Measurements from ENCODE around the gene TENM4.
"Not testable (repeated sequence)": the region's sequence is repeated elsewhere in the genome, so short reads cannot be mapped to it uniquely, and the experiment has no call there.

Gene TENM4

DNA sequence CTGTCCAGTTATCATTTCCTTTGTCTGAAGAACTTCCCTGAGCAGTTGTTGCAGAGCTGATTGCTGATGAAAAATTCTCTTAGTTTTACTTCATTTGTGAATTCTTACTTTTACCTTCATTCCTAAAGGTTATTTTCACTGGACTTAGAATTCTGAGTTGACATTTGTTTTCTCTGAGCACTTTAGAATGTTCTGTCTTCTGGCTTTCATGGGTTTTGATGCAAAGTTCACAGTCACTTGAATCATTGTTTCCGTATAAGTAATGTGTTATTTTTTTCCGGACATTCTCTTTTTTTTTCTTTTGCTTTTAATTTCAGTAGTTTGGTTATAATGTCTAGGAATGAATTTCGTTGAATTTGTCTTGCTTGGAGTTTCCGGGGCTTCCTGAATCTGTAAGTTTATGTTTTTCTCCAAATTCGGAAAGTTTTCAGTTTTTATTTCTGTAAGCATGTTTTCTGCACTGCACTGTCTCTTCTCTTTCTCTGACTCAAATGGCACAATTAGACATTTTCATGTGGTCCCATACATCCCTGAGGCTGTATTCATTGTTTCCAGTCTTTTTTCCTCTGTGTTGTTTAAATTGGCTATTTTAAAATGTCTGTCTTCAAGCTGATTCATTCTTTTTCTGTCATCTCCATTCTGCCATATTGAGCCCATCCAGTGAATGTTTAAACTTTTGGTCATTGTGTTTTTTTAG lies 797.7 kb downstream of the TENM4 start:
- H3K4me3 ChIP-seq (ENCODE audit: low read depth, low read length): no peak overlapping the region
- TF ChIP-seq, protein P1, sequence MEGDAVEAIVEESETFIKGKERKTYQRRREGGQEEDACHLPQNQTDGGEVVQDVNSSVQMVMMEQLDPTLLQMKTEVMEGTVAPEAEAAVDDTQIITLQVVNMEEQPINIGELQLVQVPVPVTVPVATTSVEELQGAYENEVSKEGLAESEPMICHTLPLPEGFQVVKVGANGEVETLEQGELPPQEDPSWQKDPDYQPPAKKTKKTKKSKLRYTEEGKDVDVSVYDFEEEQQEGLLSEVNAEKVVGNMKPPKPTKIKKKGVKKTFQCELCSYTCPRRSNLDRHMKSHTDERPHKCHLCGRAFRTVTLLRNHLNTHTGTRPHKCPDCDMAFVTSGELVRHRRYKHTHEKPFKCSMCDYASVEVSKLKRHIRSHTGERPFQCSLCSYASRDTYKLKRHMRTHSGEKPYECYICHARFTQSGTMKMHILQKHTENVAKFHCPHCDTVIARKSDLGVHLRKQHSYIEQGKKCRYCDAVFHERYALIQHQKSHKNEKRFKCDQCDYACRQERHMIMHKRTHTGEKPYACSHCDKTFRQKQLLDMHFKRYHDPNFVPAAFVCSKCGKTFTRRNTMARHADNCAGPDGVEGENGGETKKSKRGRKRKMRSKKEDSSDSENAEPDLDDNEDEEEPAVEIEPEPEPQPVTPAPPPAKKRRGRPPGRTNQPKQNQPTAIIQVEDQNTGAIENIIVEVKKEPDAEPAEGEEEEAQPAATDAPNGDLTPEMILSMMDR (IDR thresholded peaks at IDR 0.05; ENCODE audit: borderline replicate concordance, insufficient read depth, low read depth, low read length): no peak

DNA sequence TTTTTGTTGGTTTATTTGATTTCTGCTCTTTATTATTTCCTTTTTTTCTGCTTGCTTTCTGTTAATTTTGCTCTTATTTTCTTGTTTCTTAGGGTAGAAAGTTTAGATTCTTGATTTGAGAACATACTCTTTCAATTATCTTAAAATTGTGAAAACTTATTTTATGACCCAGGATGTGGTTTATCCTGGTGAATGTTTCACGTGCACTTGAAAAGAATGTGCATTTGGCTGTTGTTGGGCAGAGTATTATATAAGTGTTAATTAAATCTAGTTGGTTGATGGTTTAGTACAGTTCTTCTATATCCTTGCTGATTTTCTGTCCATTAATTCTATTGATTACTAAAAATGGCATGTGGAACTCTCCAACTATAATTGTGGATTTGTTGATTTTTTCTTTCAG lies 799.3 kb downstream of the TENM4 start:
- TF ChIP-seq, protein P1 (IDR thresholded peaks at IDR 0.05; ENCODE audit: borderline replicate concordance, insufficient read depth, low read depth, low read length): no peak

DNA sequence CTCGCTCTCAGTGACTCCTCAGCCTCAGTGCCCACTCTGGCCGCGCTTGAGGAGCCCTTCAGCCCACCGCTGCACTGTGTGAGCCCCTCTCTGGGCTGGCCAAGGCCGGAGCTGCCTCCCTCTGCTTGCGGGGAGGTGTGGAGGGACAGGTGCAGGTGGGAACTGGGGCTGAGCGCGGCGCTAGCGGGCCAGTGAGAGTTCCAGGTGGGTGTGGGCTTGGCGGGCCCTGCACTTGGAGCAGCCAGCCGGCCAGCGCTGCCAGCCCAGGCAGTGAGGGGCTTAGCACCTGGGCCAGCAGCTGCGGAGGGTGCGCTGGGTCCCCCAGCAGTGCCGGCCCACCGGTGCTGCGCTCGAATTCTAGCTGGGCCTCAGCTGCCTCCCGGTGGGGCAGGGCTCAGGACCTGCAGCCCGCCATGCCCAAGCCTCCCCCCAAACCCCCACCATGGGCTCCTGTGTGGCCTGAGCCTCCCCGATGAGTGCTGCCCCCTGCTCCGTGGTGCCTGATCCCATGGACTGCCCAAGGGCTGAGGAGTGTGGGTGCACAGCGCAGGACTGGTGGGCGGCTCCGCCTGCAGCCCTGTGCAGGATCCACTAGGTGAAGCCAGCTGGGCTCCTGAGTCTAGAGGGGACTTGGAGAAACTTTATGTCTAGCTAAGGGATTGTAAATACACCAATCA lies 802.0 kb downstream of the TENM4 start:
- TF ChIP-seq, protein P1 (IDR thresholded peaks at IDR 0.05; ENCODE audit: borderline replicate concordance, insufficient read depth, low read depth, low read length): no peak
- no peak overlapping the region for H3K4me3 ChIP-seq (ENCODE audit: low read depth, low read length)

More for the DNA sequence above, 799.3 kb downstream of the TENM4 start:
- no peak overlapping the region for H3K4me3 ChIP-seq (ENCODE audit: low read depth, low read length)

DNA sequence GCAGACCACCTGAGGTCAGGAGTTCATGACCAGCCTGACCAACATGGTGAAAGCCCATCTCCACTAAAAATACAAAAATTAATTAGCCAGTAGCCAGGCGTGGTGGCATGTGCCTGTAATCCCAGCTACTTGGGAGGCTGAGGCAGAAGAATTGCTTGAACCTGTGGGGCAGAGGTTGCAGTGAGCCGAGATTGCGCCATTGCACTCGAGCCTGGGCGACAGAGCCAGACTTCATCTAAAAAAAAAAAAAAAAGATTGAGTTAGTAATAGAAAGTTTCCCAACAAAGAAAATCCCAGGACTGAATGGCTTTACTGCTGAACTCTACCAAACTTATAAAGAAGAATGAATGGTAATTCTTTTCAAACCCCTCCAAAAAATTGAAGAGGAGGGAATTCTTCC lies 803.3 kb downstream of the TENM4 start:
- not testable (repeated sequence) for H3K4me3 ChIP-seq (ENCODE audit: low read depth, low read length)

DNA sequence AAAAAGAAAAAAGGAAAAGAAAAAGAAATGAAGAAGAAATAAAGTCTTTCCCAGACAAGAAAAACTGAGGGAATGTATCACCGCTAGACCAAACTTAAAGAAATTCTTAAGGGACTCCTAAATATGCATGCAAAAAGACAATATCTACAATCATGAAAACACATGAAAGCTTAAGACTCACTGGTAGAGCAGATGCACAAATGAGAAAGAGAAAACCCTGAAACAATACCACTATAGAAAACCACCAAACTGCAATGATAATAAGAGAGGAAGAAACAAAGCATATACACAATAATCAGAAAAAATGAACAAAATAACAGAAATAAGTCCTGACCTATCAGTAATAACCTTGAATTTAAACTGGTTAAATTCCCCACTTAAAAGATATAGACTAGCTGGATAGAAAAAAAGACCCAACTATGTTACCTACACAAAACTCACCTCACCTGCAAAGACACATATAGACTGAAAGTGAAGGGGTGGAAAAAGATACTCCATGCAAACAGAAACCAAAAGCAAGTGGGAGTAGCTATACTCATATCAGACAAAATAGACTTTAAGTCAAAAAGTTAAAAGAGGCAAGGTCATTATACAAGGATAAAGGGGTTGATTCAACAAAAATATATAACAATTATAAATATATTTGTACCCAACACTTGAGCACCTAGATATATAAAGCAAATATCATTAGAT lies 804.9 kb downstream of the TENM4 start:
- H3K4me3 ChIP-seq (ENCODE audit: low read depth, low read length): no peak overlapping the region
- TF ChIP-seq, protein P1 (IDR thresholded peaks at IDR 0.05; ENCODE audit: borderline replicate concordance, insufficient read depth, low read depth, low read length): no peak

DNA sequence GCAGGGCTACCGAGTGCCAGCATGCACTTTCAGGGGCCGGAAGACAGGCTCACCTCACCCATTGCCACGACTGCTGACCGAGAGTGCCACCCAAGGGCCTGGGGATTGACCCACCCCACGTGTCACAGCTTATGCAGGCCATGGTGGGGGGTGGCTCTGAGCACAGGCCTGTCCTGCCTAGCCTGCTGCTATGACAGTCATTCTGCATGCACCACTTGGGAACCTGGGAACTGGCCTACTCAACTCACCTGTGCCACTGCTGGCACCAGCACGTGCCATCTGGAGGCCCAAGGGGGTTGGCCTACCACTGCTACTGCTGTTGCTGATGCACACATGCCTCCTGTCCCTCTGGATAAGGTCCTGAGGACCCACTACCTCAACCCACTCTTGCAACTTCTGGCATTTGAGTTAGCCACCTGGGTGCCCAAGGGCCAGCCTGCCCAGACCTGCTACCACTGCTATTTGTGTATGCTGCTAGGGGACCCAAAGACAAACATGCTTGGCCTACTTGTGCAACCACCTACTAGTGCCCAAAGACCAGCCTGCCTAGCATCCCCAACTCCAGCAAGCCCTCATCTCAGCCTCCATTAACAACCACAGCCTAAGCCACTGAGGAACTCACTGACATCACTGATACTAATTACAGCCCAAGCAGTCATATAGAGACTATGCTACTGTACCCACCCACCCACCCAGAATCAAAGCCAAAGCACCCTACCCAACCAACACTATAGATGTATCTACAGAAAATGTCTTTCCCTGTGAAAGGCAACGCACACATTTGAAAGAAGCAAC lies 807.1 kb downstream of the TENM4 start:
- no peak overlapping the region for H3K4me3 ChIP-seq (ENCODE audit: low read depth, low read length)
- TF ChIP-seq, protein P1 (IDR thresholded peaks at IDR 0.05; ENCODE audit: borderline replicate concordance, insufficient read depth, low read depth, low read length): no peak

All from GM12875 (cell line).